ENCODE measurements around the gene PDK1. TPM values are rescaled to one million over a fixed set of nuclear protein-coding genes. Genes with fewer than 3 reads are reported as not detected.

The PDK1 gene
- total and polyA plus RNA-seq, 12 donors: 4.2 to 106 (median 48.4) TPM

- WGBS, 2 donors: 94 to 97% methylated on average over 2 of the region's 2 CpGs
- no peak for DNase-seq
- no peaks in the 10 kb centered on the region for H3K9me3 ChIP-seq
- ATAC-seq: no peak
- no peak overlapping the region for H3K27ac ChIP-seq
- intact Hi-C loops (cut with DNase I): no loop called here
- TF ChIP-seq CTCF (IDR thresholded peaks at IDR 0.05): no peak
- H3K27me3 ChIP-seq: no peaks in the 10 kb centered on the region
- peaks cover 0 to 6% (median 0%) of the 10 kb centered on the region in 9 donors for H3K4me1 ChIP-seq
- H3K36me3 ChIP-seq: peaks cover 0 to 5% (median 0%) of the 10 kb centered on the region in 9 donors
- H3K4me3 ChIP-seq: no peak overlapping the region
These were observed 69.1 kb downstream of the PDK1 start for GRCh38 chr2:172624996-172625395.

- H3K9me3 ChIP-seq: no peaks in the 10 kb centered on the region
- peaks cover 0 to 6% (median 0%) of the 10 kb centered on the region in 9 donors for H3K4me1 ChIP-seq
- no peak for ATAC-seq
- intact Hi-C loops (cut with DNase I): no loop called here
- H3K4me3 ChIP-seq: no peak overlapping the region
- H3K27ac ChIP-seq: no peak overlapping the region
- H3K27me3 ChIP-seq: no peaks in the 10 kb centered on the region
- TF ChIP-seq CTCF (IDR thresholded peaks at IDR 0.05): no peak
- no peak for DNase-seq
- 92 to 94% methylated on average over 1 of the region's 1 CpG for WGBS, 2 donors
- H3K36me3 ChIP-seq: peaks cover 0 to 5% (median 0%) of the 10 kb centered on the region in 9 donors
These were observed 71.3 kb downstream of the PDK1 start for GRCh38 chr2:172627181-172627580.

- Histone ChIP-seq H3K4me1 (peaks cover 0 to 4% (median 0%) of the 10 kb centered on the region in 9 donors), H3K4me3 (no peak overlapping the region), H3K27me3 (no peaks in the 10 kb centered on the region), H3K9me3 (no peaks in the 10 kb centered on the region), H3K36me3 (peaks cover 0 to 5% (median 0%) of the 10 kb centered on the region in 9 donors), H3K27ac (no peak overlapping the region)
- no peak for TF ChIP-seq CTCF (IDR thresholded peaks at IDR 0.05)
- DNase-seq (no peak), ATAC-seq (no peak)
- WGBS, 2 donors: 88 to 94% methylated on average over 4 of the region's 4 CpGs
- intact Hi-C loops (cut with DNase I): no loop called here
These were observed 72.2 kb downstream of the PDK1 start for GRCh38 chr2:172628085-172628484.

GRCh38 chr2:172629586-172629985, 73.7 kb downstream of the PDK1 start:
- H3K27me3 ChIP-seq: no peaks in the 10 kb centered on the region
- no peak overlapping the region for H3K4me3 ChIP-seq
- H3K4me1 ChIP-seq: no peaks in the 10 kb centered on the region
- no peaks in the 10 kb centered on the region for H3K9me3 ChIP-seq
- no peak overlapping the region for H3K27ac ChIP-seq
- 88 to 91% methylated on average over 7 of the region's 7 CpGs for WGBS, 2 donors
- DNase-seq: no peak
- peaks cover 0 to 5% (median 0%) of the 10 kb centered on the region in 9 donors for H3K36me3 ChIP-seq
- ATAC-seq: no peak
- intact Hi-C loops (cut with DNase I): no loop called here
- TF ChIP-seq CTCF (IDR thresholded peaks at IDR 0.05): no peak

Measured in heart right ventricle (tissue), 16 donors.